ENCODE measurements around the gene LRWD1. TPM values are rescaled to one million over a fixed set of nuclear protein-coding genes. Genes with fewer than 3 reads are reported as not detected.

Gene LRWD1
- total RNA-seq, 1 experiment from 2014 or later, result 15.2 TPM

GRCh38 chr7:102425639-102426267, 39.0 kb upstream of the LRWD1 start:
- Histone ChIP-seq H4K20me1 (ENCODE audit: insufficient read depth, low read depth, low read length) (peaks cover 24% of the 10 kb centered on the region; the same call in 1 of the 2 replicates), H3K27me3 (ENCODE audit: low read length) (no peaks in the 10 kb centered on the region), H3K27ac (ENCODE audit: low read length) (no peak overlapping the region), H3K4me3 (ENCODE audit: low read length) (no peak overlapping the region), H3K4me2 (ENCODE audit: low read depth, low read length, poor library complexity, severe bottlenecking) (no peak overlapping the region), H3K4me1 (ENCODE audit: low read length) (no peaks in the 10 kb centered on the region; the same call in 1 of the 2 replicates), H2AFZ (ENCODE audit: low read length) (no peak overlapping the region), H3K36me3 (ENCODE audit: insufficient read depth, low read length) (peaks cover 28% of the 10 kb centered on the region), H3K9me3 (ENCODE audit: low read length) (no peaks in the 10 kb centered on the region), H3K9me2 (replicated peaks; ENCODE audit: insufficient read depth, low read length) (no peaks in the 10 kb centered on the region), H3K9ac (ENCODE audit: low read length) (no peak overlapping the region), H3K79me2 (ENCODE audit: low read length) (no peaks in the 10 kb centered on the region)
- no peak for DNase-seq

GRCh38 chr7:102426268-102427018, 38.3 kb upstream of the LRWD1 start:
- no peaks in the 10 kb centered on the region for H3K79me2 ChIP-seq (ENCODE audit: low read length)
- H3K27me3 ChIP-seq (ENCODE audit: low read length), result no peaks in the 10 kb centered on the region
- no peaks in the 10 kb centered on the region for H3K9me3 ChIP-seq (ENCODE audit: low read length)
- H3K4me2 ChIP-seq (ENCODE audit: low read depth, low read length, poor library complexity, severe bottlenecking), result no peak overlapping the region
- peaks cover 24% of the 10 kb centered on the region; the same call in 1 of the 2 replicates for H4K20me1 ChIP-seq (ENCODE audit: insufficient read depth, low read depth, low read length)
- H2AFZ ChIP-seq (ENCODE audit: low read length), result no peak overlapping the region
- no peak for DNase-seq
- no peak overlapping the region for H3K9ac ChIP-seq (ENCODE audit: low read length)
- H3K4me1 ChIP-seq (ENCODE audit: low read length), result peaks cover under 1% of the 10 kb centered on the region
- no peaks in the 10 kb centered on the region for H3K9me2 ChIP-seq (replicated peaks; ENCODE audit: insufficient read depth, low read length)
- H3K36me3 ChIP-seq (ENCODE audit: insufficient read depth, low read length), result peaks cover 23% of the 10 kb centered on the region
- no peak overlapping the region for H3K4me3 ChIP-seq (ENCODE audit: low read length)
- no peak overlapping the region for H3K27ac ChIP-seq (ENCODE audit: low read length)

- Histone ChIP-seq H3K9me2 (replicated peaks; ENCODE audit: insufficient read depth, low read length) (no peaks in the 10 kb centered on the region), H3K4me3 (ENCODE audit: low read length) (no peak overlapping the region), H3K4me1 (ENCODE audit: low read length) (peaks cover 6% of the 10 kb centered on the region), H3K27ac (ENCODE audit: low read length) (no peak overlapping the region), H3K36me3 (ENCODE audit: insufficient read depth, low read length) (peaks cover 21% of the 10 kb centered on the region), H2AFZ (ENCODE audit: low read length) (no peak overlapping the region), H3K27me3 (ENCODE audit: low read length) (no peaks in the 10 kb centered on the region), H3K4me2 (ENCODE audit: low read depth, low read length, poor library complexity, severe bottlenecking) (no peak overlapping the region), H3K79me2 (ENCODE audit: low read length) (no peaks in the 10 kb centered on the region), H4K20me1 (ENCODE audit: insufficient read depth, low read depth, low read length) (peaks cover 24% of the 10 kb centered on the region; the same call in 1 of the 2 replicates), H3K9me3 (ENCODE audit: low read length) (no peaks in the 10 kb centered on the region), H3K9ac (ENCODE audit: low read length) (no peak overlapping the region)
- DNase-seq, result no peak
Measured at GRCh38 chr7:102427019-102427405, 37.8 kb upstream of the LRWD1 start.

- Histone ChIP-seq H3K27me3 (ENCODE audit: low read length) (no peaks in the 10 kb centered on the region), H3K79me2 (ENCODE audit: low read length) (no peaks in the 10 kb centered on the region), H2AFZ (ENCODE audit: low read length) (no peak overlapping the region), H3K9me3 (ENCODE audit: low read length) (no peaks in the 10 kb centered on the region), H3K4me2 (ENCODE audit: low read depth, low read length, poor library complexity, severe bottlenecking) (no peak overlapping the region), H3K9me2 (replicated peaks; ENCODE audit: insufficient read depth, low read length) (no peaks in the 10 kb centered on the region), H3K4me1 (ENCODE audit: low read length) (peaks cover 25% of the 10 kb centered on the region), H3K9ac (ENCODE audit: low read length) (no peak overlapping the region), H3K4me3 (ENCODE audit: low read length) (no peak overlapping the region), H3K27ac (ENCODE audit: low read length) (no peak overlapping the region), H3K36me3 (ENCODE audit: insufficient read depth, low read length) (peaks cover 21% of the 10 kb centered on the region), H4K20me1 (ENCODE audit: insufficient read depth, low read depth, low read length) (peaks cover 23% of the 10 kb centered on the region; the same call in 1 of the 2 replicates)
- DNase-seq, result no peak
Measured at GRCh38 chr7:102429141-102429899, 35.5 kb upstream of the LRWD1 start.

- peaks cover 1% of the 10 kb centered on the region; the same call in 1 of the 2 replicates for H4K20me1 ChIP-seq (ENCODE audit: insufficient read depth, low read depth, low read length)
- no peak overlapping the region for H3K4me2 ChIP-seq (ENCODE audit: low read depth, low read length, poor library complexity, severe bottlenecking)
- peak; percentile 55 for DNase-seq
- H3K27ac ChIP-seq (ENCODE audit: low read length), result no peak overlapping the region
- H3K36me3 ChIP-seq (ENCODE audit: insufficient read depth, low read length), result peaks cover 3% of the 10 kb centered on the region
- no peaks in the 10 kb centered on the region for H3K79me2 ChIP-seq (ENCODE audit: low read length)
- H3K9me3 ChIP-seq (ENCODE audit: low read length), result no peaks in the 10 kb centered on the region
- no peaks in the 10 kb centered on the region for H3K27me3 ChIP-seq (ENCODE audit: low read length)
- H3K4me3 ChIP-seq (ENCODE audit: low read length), result no peak overlapping the region
- peaks cover 27% of the 10 kb centered on the region for H3K4me1 ChIP-seq (ENCODE audit: low read length)
- H3K9me2 ChIP-seq (replicated peaks; ENCODE audit: insufficient read depth, low read length), result no peaks in the 10 kb centered on the region
- no peak overlapping the region for H3K9ac ChIP-seq (ENCODE audit: low read length)
- H2AFZ ChIP-seq (ENCODE audit: low read length), result no peak overlapping the region
Measured at GRCh38 chr7:102431617-102432298, 33.0 kb upstream of the LRWD1 start.

GRCh38 chr7:102432442-102433218, 32.2 kb upstream of the LRWD1 start:
- H3K4me3 ChIP-seq (ENCODE audit: low read length), result peak overlapping the region; percentile 67; the same call in 1 of the 2 replicates
- no peak overlapping the region for H2AFZ ChIP-seq (ENCODE audit: low read length)
- no peaks in the 10 kb centered on the region for H3K79me2 ChIP-seq (ENCODE audit: low read length)
- DNase-seq, result no peak
- peak overlapping the region; percentile 87 for H3K4me2 ChIP-seq (ENCODE audit: low read depth, low read length, poor library complexity, severe bottlenecking)
- H3K9me3 ChIP-seq (ENCODE audit: low read length), result no peaks in the 10 kb centered on the region
- H3K36me3 ChIP-seq (ENCODE audit: insufficient read depth, low read length), result no peaks in the 10 kb centered on the region
- H3K27ac ChIP-seq (ENCODE audit: low read length), result no peak overlapping the region
- no peaks in the 10 kb centered on the region for H3K9me2 ChIP-seq (replicated peaks; ENCODE audit: insufficient read depth, low read length)
- no peaks in the 10 kb centered on the region for H3K27me3 ChIP-seq (ENCODE audit: low read length)
- no peaks in the 10 kb centered on the region for H4K20me1 ChIP-seq (ENCODE audit: insufficient read depth, low read depth, low read length)
- H3K9ac ChIP-seq (ENCODE audit: low read length), result peak overlapping the region; percentile 78
- H3K4me1 ChIP-seq (ENCODE audit: low read length), result peaks cover 27% of the 10 kb centered on the region

- no peaks in the 10 kb centered on the region for H3K9me2 ChIP-seq (replicated peaks; ENCODE audit: insufficient read depth, low read length)
- DNase-seq, result peak; percentile 87
- no peaks in the 10 kb centered on the region for H4K20me1 ChIP-seq (ENCODE audit: insufficient read depth, low read depth, low read length)
- H3K4me3 ChIP-seq (ENCODE audit: low read length), result peak within 1 kb of the TSS; percentile 80
- H3K9ac ChIP-seq (ENCODE audit: low read length), result peak within 1 kb of the TSS; percentile 78
- H2AFZ ChIP-seq (ENCODE audit: low read length), result peak within 1 kb of the TSS; percentile 50; the same call in 1 of the 2 replicates
- H3K36me3 ChIP-seq (ENCODE audit: insufficient read depth, low read length), result no peaks in the 10 kb centered on the region
- H3K9me3 ChIP-seq (ENCODE audit: low read length), result no peaks in the 10 kb centered on the region
- peaks cover 27% of the 10 kb centered on the region for H3K4me1 ChIP-seq (ENCODE audit: low read length)
- no peaks in the 10 kb centered on the region for H3K27me3 ChIP-seq (ENCODE audit: low read length)
- H3K4me2 ChIP-seq (ENCODE audit: low read depth, low read length, poor library complexity, severe bottlenecking), result peak within 1 kb of the TSS; percentile 87
- no peak within 1 kb of the TSS for H3K27ac ChIP-seq (ENCODE audit: low read length)
- H3K79me2 ChIP-seq (ENCODE audit: low read length), result no peaks in the 10 kb centered on the region
Measured at GRCh38 chr7:102433219-102434038, 31.4 kb upstream of the LRWD1 start, which contains the start of gene ORAI2. ORAI2 (plus strand) TSS chr7:102433575; CDS start chr7:102438957, 5,382 bp downstream.

All from Karpas-422 (cell line).